ENCODE measurements around the gene DHX9.

The DHX9 gene

DNA sequence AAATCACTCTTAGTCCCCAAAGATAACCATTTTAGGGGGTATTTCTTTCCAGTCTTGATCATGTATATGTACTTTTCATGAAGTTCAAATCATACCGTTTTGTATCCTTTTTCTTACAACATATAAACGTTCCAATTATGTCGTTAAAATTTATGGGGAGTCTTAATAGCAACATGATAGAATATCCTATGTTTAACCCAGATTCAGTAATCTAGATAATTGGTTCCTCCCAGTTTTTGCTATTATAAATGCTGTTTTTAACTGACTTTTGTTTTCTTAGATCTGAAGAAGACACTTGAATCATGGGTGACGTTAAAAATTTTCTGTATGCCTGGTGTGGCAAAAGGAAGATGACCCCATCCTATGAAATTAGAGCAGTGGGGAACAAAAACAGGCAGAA is 3.1 kb downstream of the DHX9 start:
- no peak for DNase-seq

DNA sequence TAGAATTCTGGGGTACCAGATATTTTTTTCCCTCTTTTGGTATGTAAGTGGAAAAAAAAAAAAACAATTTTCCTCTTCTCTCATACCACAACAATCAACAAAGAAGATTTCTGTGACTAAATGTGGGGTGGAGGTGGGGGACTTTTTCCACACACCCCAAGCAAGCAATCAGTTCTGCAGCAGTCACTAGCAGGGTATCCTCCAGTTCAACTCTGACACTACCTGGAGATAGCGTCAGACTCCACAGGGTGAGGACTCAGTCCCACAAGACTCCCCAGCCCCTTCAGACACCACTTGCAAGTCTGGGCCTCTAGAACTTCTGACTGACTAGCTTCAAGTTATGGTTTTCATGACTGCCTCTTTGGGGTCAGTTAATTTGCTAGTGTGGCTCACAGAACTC is 6.2 kb downstream of the DHX9 start:
- no peak for DNase-seq

DNA sequence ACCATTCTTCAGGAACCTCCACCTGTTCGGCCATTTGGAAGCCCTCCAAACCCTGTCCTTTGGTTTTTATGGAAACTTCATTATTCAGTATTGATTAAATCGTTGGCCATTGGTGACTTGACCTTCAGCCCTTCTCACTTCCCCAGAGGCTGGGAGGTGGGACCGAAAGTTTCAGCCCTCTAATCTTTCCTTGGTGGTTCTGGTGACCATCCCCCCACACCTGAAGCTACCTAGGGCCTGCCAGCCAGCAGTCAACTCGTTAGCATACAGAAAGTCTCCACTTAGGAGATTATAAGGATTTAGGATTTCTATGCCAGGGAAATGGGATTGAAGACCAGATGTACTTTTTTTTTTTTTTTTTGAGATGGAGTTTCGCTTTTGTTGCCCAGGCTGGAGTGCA is 6.7 kb downstream of the DHX9 start:
- DNase-seq, result no peak

DNA sequence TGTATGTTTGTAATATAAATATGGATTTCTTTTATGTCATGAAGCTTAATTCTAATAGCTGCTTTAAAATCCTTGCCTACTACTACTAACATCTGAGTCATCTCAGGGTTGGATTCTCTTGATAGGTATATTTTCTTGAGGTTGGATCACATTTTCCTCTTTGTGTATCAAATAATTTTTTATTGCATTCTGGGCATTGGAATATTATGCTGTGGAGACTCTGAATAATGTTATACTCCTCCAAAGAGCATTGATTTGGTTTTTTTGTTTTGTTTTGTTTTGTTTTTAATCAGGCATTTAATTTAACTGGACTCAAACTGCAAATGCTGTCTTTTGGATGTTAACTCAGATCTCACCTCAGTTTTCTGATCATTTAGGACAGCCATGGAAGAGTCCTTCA is 8.0 kb downstream of the DHX9 start:
- DNase-seq, result no peak

DNA sequence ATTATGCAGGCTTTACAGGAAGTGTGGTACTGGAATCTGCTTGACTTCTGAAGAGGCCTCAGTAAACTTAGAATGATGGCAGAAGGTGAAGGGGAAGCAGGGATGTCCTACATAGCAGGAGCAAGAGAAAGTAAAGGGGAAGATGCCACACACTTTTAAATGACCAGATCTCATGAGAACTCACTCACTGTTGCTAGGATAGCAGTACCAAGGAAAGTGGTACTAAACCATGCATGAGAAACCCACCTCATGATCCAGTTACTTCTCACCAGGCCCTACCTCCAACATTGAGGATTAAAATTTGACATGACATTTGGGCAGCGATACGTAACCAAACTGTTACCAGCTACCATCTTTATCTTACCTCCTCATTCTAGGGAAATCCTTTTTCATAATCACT is 9.6 kb downstream of the DHX9 start:
- DNase-seq, result no peak

DNA sequence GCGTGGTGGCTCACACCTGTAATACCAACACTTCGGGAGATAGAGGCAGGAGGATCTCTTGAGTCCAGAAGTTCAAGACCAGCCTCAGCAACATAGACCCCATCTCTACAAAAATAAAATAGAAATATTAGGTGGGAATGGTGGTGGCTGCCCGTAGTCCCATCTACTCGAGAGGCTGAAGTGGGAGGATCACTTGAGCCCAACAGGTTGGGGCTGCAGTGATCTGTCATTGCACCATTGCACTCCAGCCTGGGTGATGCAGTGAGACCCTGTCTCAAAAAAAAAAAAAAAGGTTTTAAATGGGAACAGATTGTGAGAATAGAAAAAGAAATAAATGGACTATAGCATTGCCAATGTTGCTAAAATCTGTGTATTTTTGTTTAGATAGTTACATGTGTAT is 11.2 kb downstream of the DHX9 start:
- DNase-seq, result no peak

DNA sequence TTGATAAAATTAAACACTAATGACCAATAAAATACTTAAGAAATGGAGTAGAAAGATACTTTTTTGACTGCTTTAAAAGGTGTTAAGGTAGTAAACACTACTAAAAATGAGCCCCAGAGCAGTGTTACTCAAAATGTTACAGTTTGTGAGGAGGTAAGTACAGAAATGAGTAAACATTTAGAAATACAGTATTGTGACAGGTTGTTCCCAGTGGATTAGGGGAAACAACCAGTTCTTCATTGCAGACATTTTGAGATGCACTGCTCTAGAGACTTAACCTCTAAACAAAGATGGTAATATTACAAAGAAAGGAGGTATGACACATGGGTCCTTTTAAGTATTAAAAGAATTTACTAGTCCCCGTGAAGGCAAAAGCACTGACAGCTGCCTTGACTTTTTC is 12.7 kb downstream of the DHX9 start:
- DNase-seq, result no peak

DNA sequence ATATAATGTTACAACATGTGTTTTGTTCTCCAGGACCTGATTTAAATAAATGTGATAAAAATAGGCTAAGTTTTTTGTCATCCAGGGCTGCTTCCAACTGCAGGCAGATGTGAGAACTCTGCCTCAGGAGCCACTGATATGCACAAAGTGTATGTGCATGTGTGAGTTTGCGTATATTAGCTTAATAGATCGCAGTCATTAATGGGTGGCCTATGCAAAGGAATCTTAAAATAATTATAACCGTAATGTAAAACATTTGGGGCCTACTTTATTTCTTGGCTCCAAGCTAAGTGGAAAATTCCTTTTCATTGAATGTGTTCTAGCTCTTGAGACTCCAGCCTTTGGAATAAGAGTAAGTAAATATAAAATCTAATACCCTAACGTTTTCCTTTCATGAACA is 16.8 kb downstream of the DHX9 start:
- no peak for DNase-seq

DNA sequence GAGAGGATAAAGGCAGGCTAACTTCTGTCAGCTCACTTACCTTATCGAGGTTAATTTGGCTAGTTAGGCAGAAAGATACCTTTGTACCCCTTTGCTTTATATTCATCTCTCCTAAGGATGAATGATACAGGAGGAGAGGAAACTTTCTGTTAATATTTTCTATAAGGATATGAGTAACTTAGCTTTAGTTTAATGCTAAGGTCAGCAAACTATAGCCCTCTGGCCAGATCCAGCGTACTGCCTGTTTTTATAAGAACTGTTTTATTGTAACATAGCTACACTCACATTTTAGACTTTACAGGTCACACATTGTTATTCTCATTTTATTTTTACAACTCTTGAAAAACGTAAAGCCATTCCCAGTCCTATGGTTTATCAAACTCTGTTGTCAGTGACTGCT is 18.1 kb downstream of the DHX9 start:
- DNase-seq, result no peak

DNA sequence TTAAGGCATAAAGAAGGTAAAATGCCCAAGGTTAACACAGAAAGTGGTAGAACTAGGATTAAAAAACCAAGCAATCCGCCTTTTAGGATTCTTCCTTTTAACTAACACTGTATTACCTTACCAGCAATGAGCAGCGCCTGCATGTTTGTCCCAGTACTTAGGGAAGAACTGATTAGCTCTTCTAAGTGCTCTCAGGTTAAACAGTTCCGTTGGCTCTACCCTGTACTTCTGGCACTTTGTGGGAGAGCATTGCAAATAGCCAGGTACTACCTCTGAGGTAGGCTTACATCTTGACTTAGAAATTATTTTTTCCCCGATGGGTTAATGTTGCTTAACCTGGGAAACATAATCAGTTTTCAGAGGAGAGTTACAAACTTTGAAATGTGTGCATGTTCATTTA is 21.5 kb downstream of the DHX9 start:
- no peak for DNase-seq

DNA sequence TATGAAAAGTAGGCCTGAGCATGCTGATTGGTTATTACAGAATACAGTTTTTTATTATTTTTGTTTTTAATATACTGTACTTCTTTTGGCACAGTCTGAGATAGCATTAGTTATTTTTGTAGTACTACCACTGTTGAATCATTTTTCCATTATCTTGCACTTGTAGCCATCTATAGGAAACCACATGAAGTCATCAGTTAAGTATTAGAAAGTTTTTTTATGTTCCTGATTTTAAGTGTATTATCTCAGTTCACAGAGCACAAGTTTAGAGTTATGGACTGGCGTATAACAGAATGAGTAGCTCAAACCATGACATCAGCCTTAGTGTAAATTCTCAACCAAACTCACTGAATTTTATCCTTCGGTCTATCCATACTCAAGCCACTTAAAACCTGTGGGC is 22.8 kb downstream of the DHX9 start:
- DNase-seq, result peak; percentile 44

DNA sequence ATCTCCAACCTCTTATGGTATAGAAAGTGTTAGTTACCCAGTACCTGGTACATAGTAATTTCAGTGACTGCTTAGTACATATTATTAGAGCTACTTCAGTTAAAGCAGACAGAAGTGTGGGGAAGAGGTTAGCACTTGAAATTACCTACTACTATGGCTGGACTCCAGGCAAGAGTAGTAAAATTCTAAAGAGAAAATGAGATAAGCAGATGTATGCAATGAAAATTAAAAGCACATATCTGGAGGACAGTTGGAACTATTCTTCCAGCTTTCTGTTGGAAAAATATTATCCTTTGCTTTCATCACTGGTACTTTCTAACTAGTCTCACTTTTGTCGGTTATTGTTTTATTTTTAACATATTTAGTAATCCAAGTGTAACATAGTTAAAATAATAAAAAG is 23.7 kb downstream of the DHX9 start:
- no peak for DNase-seq

DNA sequence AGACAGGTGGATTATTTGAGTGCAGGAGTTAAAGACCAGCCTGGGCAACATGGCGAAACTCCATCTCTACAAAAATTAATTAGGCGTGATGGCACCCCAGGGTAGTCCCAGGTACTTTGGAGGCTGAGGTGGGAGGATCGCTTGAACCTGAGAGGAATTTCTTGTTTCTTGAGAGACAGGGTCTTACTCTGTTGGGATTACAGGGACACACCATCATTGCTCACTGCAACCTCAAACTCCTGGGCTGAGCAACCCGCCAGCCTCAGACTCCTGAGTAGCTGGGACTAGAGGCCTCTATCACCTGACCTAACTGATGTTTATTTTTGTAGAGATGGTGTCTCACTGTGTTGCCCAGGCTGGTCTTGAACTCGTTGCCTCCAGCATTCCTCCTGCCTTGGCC is 24.8 kb downstream of the DHX9 start:
- DNase-seq, result no peak

DNA sequence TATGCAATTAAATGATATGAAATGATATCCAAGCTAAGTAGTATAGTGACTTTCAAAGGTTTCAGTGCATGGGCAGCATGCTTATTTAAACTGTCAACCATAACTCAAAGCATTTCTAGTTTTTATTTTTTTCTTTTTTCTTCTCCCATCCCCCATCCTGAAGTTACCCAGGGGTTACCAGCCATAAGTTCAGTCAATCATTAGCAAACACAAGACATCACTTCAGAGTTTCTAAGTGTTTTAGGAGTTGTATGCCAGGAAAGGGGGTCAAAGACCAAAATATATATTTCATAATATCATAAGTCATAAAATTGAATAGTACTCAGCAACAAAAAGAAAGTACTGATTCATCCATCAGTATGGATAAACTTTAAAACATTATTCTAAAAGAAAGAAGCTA is 28.7 kb downstream of the DHX9 start:
- no peak for DNase-seq

DNA sequence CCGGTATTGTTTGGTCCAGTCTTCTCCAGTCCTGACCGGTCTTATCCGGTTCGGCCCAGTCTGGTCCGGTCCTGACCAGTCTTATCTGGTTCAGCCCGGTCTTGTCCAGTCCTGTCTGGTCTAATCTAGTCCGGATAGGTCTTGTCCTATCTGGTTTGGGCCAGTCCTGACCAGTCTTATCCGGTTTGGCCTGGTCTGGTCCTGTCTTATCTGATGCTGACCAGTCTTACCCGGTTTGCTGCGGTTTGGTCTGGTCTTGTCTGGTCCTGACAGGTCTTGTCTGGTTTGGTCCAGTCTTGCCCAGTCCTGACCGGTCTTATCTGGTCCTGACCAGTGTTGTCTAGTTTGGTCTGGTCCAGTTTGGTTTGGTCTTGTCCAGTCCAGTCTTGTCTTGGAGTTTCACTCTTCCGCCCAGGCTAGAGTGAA is 30.1 kb downstream of the DHX9 start:
- peak; percentile 17 for DNase-seq

DNA sequence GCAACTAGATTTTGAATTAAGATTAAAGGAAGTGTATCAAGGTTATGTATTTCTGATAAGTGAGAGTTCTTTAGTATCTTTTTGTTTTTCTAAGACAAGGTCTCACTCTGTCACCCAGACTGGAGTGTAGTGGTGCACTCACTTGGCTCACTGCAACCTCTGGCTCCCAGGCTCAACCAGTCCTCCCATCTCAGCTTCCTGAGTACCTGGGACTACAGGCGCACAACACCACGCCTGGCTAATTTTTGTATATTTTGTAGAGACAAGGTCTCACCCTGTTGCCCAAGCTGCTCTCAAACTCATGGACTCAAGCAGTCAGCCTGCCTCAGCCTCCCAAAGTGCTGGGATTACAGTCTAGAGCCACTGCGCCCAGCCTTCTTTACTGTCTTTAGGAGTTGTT is 33.7 kb downstream of the DHX9 start:
- no peak for DNase-seq

DNA sequence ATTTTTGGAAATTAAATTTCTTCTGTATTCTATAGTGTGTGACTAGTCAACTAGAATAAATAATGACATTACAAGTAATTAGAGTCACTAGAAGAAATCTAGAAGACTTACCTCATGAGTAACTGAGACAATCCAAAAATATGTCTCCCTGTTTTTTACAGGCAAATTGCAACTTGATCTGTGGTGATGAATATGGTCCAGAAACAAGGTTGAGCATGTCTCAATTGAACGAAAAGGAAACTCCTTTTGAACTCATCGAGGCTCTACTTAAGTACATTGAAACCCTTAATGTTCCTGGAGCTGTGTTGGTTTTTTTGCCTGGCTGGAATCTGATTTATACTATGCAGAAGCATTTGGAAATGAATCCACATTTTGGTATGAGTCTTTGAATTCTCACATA is 36.7 kb downstream of the DHX9 start:
- no peak for DNase-seq

DNA sequence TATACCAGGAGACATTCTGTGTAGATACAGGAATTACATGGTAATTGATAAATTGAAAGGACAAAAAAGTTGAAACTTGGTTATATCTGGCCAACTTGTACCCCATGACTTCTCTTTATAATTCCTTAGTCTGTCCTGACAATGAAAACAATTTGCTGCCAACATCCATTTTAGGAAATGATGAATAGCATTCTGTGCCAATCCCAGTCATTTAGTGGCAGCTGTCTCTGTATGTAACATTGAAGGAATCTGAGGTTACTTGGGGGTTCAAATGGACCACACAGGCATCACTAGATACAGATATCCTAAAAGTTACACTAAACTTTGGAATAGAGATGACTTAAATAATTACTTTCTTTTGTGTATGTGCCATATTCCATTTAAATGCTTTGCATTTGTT is 38.2 kb downstream of the DHX9 start:
- no peak for DNase-seq

DNA sequence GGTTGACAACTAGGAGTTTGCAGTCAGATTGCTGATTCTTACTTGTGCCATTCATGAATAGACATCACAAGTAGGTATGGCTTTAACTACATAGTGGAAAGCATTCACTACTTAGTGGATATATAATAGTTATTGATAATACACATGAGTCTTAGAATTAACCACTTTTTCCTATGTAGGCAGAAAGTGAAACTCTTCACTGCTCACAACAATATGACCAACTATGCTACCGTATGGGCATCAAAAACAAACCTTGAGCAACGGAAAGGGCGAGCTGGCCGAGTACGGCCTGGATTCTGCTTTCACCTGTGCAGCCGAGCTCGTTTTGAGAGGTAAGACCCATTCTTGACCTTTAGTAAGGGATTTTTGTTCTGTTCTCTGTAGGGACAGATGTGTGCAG is 38.7 kb downstream of the DHX9 start:
- DNase-seq, result no peak

DNA sequence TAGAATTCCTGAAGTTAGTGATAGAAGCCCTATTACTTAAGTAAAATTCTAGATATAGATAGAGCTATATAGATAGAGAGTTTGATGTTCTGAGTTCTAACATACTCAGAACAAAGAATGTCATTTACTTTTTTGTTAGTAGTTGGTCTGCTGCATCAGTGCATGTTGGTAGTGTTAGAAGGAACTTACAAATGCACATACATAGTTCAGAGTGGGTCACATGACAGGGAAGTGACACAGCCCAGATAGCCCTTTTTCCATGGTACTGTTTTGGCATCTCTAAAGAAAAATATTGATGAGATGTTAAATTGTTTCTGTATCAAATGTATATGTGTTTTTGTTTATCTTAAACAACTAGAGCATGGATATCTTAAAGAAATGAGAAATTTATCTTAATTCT is 45.7 kb downstream of the DHX9 start:
- DNase-seq, result no peak

DNA sequence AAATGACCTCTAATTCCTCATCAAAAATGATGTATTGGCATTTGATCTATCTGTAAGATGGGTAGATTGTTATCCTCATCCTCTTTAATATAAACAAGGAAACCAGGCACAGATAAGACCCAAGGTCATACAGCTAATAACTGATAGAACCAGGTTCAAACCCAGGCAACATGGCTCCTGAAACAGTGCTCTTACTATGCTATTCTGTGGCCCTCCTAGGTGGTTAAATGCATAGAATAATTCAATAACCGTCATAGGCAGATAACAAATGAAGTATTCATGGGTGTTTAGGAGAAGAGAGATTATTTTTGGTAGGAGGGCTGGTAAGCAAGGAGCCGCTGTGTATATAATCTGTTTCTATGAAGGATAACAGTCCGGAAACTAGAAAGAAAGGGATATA is 46.4 kb downstream of the DHX9 start:
- no peak for DNase-seq

DNA sequence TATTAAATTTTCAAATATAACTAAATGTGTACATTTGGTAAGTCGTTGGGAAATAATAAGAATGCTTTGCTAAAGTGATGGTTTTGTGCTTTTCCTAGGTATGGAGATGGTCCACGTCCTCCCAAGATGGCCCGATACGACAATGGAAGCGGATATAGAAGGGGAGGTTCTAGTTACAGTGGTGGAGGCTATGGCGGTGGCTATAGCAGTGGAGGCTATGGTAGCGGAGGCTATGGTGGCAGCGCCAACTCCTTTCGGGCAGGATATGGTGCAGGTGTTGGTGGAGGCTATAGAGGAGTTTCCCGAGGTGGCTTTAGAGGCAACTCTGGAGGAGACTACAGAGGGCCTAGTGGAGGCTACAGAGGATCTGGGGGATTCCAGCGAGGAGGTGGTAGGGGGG is 47.8 kb downstream of the DHX9 start:
- DNase-seq, result no peak

DNA sequence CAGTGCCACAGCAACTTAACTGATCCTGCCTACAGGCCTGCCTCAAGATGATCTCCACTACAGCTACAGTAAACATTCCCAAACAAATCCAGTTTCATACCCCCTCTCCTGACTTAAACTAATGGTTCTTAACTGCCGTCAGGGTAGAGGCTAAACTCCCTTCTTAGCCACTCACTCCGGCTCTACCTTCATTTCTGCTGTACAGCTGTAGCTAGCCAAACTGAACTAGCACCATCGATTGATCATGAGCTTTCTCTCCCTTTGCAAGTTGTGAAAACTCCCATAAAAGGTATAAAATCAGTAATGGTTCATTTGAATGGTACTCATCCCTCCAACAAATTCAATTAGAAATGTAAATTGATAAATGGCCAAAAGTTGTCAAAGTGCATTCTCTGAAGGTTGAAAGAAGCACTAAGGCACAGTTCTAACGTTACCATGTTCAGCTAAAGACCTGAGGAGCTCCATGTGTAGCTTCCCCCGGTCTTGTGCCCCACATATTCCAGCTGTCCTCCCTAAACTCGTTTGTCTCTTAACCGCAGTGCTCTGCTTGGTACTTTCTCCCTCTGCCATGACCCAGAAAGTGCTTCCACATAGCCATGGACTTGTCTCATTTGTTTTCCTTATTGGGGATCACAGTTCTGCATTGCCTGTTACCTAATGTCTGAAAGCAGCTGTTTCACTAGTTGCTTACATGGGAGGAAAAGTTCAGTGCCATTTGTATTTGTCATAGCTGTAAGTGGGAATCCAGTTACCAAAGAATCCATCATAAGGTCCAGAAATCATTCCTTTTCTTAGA is 49.8 kb downstream of the DHX9 start:
- peak; percentile 18 for DNase-seq

DNA sequence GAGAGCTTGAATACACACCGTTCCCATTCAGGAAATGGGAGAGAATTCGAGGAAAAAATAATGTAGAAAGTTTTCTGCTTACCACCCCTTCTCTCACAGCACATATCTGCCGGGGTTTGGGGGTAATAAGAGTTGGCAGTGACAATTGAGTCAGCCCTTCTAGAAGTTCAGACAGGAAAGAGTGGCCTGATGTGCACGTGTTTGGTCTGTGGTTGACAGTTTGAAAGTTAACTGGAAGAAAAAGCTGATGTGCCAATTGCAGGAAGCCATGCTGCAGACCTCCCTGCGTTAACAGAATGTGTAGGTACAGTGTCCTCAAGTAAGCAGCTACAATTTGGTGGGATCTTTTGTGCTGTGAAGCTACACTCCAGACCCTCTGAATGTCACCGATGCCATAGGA is 50.9 kb downstream of the DHX9 start:
- peak; percentile 83 for DNase-seq

DNA sequence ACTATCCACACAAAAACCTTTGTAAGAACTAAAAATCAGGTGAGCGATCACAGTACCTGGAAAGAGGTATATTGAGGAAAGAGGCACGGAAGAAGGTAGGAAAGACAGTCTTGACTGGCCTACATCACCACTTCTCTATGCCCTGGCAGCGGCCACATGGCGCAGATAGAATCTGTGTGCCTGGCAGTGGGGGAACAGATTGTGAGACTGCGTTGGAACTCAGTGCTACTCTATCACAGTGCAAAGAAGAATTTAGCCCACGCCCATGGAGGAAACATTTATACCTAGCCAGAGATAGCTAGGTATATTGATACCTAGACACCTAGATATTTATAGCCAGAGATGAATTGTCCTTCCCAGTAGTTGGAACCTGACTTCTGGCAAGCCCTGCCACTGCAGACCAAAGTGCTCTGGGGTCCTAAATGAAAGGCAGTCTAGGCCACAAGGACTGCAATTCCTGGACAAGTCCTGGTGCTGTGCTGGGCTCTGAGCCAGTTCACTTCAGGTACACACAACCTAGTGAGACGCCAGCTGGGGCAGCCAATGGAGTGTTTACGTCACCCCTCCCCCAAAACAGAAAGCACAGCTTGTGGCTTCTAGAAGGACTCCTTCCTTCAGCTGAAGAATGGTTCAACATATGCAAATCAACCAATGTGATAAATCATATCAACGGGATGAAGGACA is 51.9 kb downstream of the DHX9 start:
- no peak for DNase-seq

Measured in hematopoietic multipotent progenitor cell treated with erythropoietin and hydrocortisone succinate and interleukin-3 and kit ligand, for 4 days (in vitro differentiated cells).